ENCODE results near the gene GPC4. TPM values are rescaled to one million over a fixed set of nuclear protein-coding genes. Genes with fewer than 3 reads are reported as not detected.

GPC4 gene
- total RNA-seq, 5 donors from 2014 or later (not counting 1 experiment from before 2014, with no cell fraction given), result 0.13 to 0.44 (median 0.32) TPM; not detected in 2

- Mint-ChIP-seq H3K27ac (no peak overlapping the region), H3K36me3 (no peaks in the 10 kb centered on the region), H3K9me3 (no peaks in the 10 kb centered on the region), H3K27me3 (peaks cover 0 to 12% of the 10 kb centered on the region in 2 donors), H3K4me1 (peaks cover 0 to 4% (median 2%) of the 10 kb centered on the region in 3 donors), H3K4me3 (peak overlapping the region in 1 of 3 donors; percentile 0)
- no peaks in the 10 kb centered on the region for H3K4me1 ChIP-seq (ENCODE audit: control insufficient read depth in 1 of 2, extremely low read depth in 1 of 2, insufficient read depth in 2 of 2, low read length in 2 of 2)
- no peaks in the 10 kb centered on the region for H3K36me3 ChIP-seq (ENCODE audit: control insufficient read depth in 2 of 2, extremely low read depth in 1 of 2, insufficient read depth in 1 of 2, low read length in 1 of 2)
- no peaks in the 10 kb centered on the region for H3K27me3 ChIP-seq (replicated peaks in 1 of 2; ENCODE audit: control insufficient read depth in 2 of 2, extremely low read depth in 1 of 2, insufficient read depth in 2 of 2, low read length in 1 of 2)
- ChIA-PET POLR2A (no interaction called here), CTCF (no interaction called here)
- no peak overlapping the region for H3K27ac ChIP-seq (ENCODE audit: low read length)
- no CpG with 5 or more reads among the region's 2 CpGs for WGBS (ENCODE audit: insufficient coverage)
- H3K4me3 ChIP-seq (ENCODE audit: control insufficient read depth in 1 of 2, extremely low read depth in 1 of 2, low read length in 1 of 2), result no peak overlapping the region
- DNase-seq, result peak in 1 of 35 experiments; percentile 1
- no peaks in the 10 kb centered on the region for H3K9me3 ChIP-seq
- ATAC-seq (replicated peaks in 1 of 4), result peak in 1 of 4 experiments; percentile 64
Observed at GRCh38 chrX:133402042-133402453, 13.2 kb downstream of the GPC4 start.

GRCh38 chrX:133401536-133401935 is 13.8 kb downstream of the GPC4 start:
- DNase-seq (no peak), ATAC-seq (replicated peaks in 1 of 4) (no peak)
- Mint-ChIP-seq H3K4me1 (peaks cover 0 to 4% (median 2%) of the 10 kb centered on the region in 3 donors), H3K4me3 (no peak overlapping the region), H3K9me3 (no peaks in the 10 kb centered on the region), H3K27me3 (peaks cover 0 to 11% of the 10 kb centered on the region in 2 donors), H3K27ac (no peak overlapping the region), H3K36me3 (no peaks in the 10 kb centered on the region)
- no peak overlapping the region for H3K4me3 ChIP-seq (ENCODE audit: control insufficient read depth in 1 of 2, extremely low read depth in 1 of 2, low read length in 1 of 2)
- H3K27ac ChIP-seq (ENCODE audit: low read length), result no peak overlapping the region
- no peaks in the 10 kb centered on the region for H3K9me3 ChIP-seq
- no peaks in the 10 kb centered on the region for H3K27me3 ChIP-seq (replicated peaks in 1 of 2; ENCODE audit: control insufficient read depth in 2 of 2, extremely low read depth in 1 of 2, insufficient read depth in 2 of 2, low read length in 1 of 2)
- H3K4me1 ChIP-seq (ENCODE audit: control insufficient read depth in 1 of 2, extremely low read depth in 1 of 2, insufficient read depth in 2 of 2, low read length in 2 of 2), result no peaks in the 10 kb centered on the region
- POLR2A ChIA-PET, result no interaction called here
- WGBS (ENCODE audit: insufficient coverage), result no CpG with 5 or more reads among the region's 1 CpG
- H3K36me3 ChIP-seq (ENCODE audit: control insufficient read depth in 2 of 2, extremely low read depth in 1 of 2, insufficient read depth in 1 of 2, low read length in 1 of 2), result no peaks in the 10 kb centered on the region
- CTCF ChIA-PET, result interaction anchor here in 1 of 2 donors (0.5 kb wide), 1 partner anchor 52 kb away, joined by 3 read pairs; no protein-coding TSS in a partner anchor

GRCh38 chrX:133399411-133399810 is 15.9 kb downstream of the GPC4 start:
- H3K27me3 Mint-ChIP-seq, result peaks cover 0 to 11% of the 10 kb centered on the region in 2 donors
- DNase-seq (no peak), ATAC-seq (replicated peaks in 1 of 4) (no peak)
- Histone ChIP-seq H3K27me3 (replicated peaks in 1 of 2; ENCODE audit: control insufficient read depth in 2 of 2, extremely low read depth in 1 of 2, insufficient read depth in 2 of 2, low read length in 1 of 2) (no peaks in the 10 kb centered on the region), H3K27ac (ENCODE audit: low read length) (no peak overlapping the region), H3K4me3 (ENCODE audit: control insufficient read depth in 1 of 2, extremely low read depth in 1 of 2, low read length in 1 of 2) (no peak overlapping the region), H3K36me3 (ENCODE audit: control insufficient read depth in 2 of 2, extremely low read depth in 1 of 2, insufficient read depth in 1 of 2, low read length in 1 of 2) (no peaks in the 10 kb centered on the region), H3K4me1 (ENCODE audit: control insufficient read depth in 1 of 2, extremely low read depth in 1 of 2, insufficient read depth in 2 of 2, low read length in 2 of 2) (no peaks in the 10 kb centered on the region), H3K9me3 (no peaks in the 10 kb centered on the region)
- ChIA-PET POLR2A (no interaction called here), CTCF (no interaction called here)
- H3K27ac Mint-ChIP-seq, result no peak overlapping the region
- WGBS (ENCODE audit: insufficient coverage), result no CpG with 5 or more reads among the region's 3 CpGs
- H3K4me3 Mint-ChIP-seq, result no peak overlapping the region
- H3K4me1 Mint-ChIP-seq, result peaks cover 0 to 4% (median 2%) of the 10 kb centered on the region in 3 donors
- no peaks in the 10 kb centered on the region for H3K9me3 Mint-ChIP-seq
- no peaks in the 10 kb centered on the region for H3K36me3 Mint-ChIP-seq

- no peaks in the 10 kb centered on the region for H3K36me3 Mint-ChIP-seq
- H3K4me1 Mint-ChIP-seq, result no peaks in the 10 kb centered on the region
- Histone ChIP-seq H3K27ac (ENCODE audit: low read length) (no peak overlapping the region), H3K9me3 (no peaks in the 10 kb centered on the region), H3K27me3 (replicated peaks in 1 of 2; ENCODE audit: control insufficient read depth in 2 of 2, extremely low read depth in 1 of 2, insufficient read depth in 2 of 2, low read length in 1 of 2) (no peaks in the 10 kb centered on the region), H3K4me1 (ENCODE audit: control insufficient read depth in 1 of 2, extremely low read depth in 1 of 2, insufficient read depth in 2 of 2, low read length in 2 of 2) (peaks cover 0 to 2% of the 10 kb centered on the region in 2 experiments), H3K4me3 (ENCODE audit: control insufficient read depth in 1 of 2, extremely low read depth in 1 of 2, low read length in 1 of 2) (no peak overlapping the region), H3K36me3 (ENCODE audit: control insufficient read depth in 2 of 2, extremely low read depth in 1 of 2, insufficient read depth in 1 of 2, low read length in 1 of 2) (no peaks in the 10 kb centered on the region)
- H3K27me3 Mint-ChIP-seq, result peaks cover 0 to 31% of the 10 kb centered on the region in 2 donors
- H3K9me3 Mint-ChIP-seq, result no peaks in the 10 kb centered on the region
- POLR2A ChIA-PET, result no interaction called here
- no peak for DNase-seq
- no peak for ATAC-seq (replicated peaks in 1 of 4)
- no CpG with 5 or more reads among the region's 2 CpGs for WGBS (ENCODE audit: insufficient coverage)
- H3K4me3 Mint-ChIP-seq, result no peak overlapping the region
- H3K27ac Mint-ChIP-seq, result no peak overlapping the region
- CTCF ChIA-PET, result no interaction called here
Observed at GRCh38 chrX:133394765-133395164, 20.5 kb downstream of the GPC4 start.

GRCh38 chrX:133392671-133393070 is 22.6 kb downstream of the GPC4 start:
- no peak overlapping the region for H3K27ac ChIP-seq (ENCODE audit: low read length)
- H3K36me3 Mint-ChIP-seq, result no peaks in the 10 kb centered on the region
- H3K9me3 ChIP-seq, result no peaks in the 10 kb centered on the region
- ChIA-PET CTCF (no interaction called here), POLR2A (interaction anchor here in 1 of 2 donors (0.7 kb wide), 1 partner anchor 652 kb away, joined by 5 read pairs; no protein-coding TSS in a partner anchor)
- no peaks in the 10 kb centered on the region for H3K9me3 Mint-ChIP-seq
- no peaks in the 10 kb centered on the region for H3K4me1 Mint-ChIP-seq
- H3K36me3 ChIP-seq (ENCODE audit: control insufficient read depth in 2 of 2, extremely low read depth in 1 of 2, insufficient read depth in 1 of 2, low read length in 1 of 2), result no peaks in the 10 kb centered on the region
- peaks cover 0 to 39% of the 10 kb centered on the region in 2 donors for H3K27me3 Mint-ChIP-seq
- H3K4me3 ChIP-seq (ENCODE audit: control insufficient read depth in 1 of 2, extremely low read depth in 1 of 2, low read length in 1 of 2), result no peak overlapping the region
- H3K27ac Mint-ChIP-seq, result no peak overlapping the region
- H3K4me1 ChIP-seq (ENCODE audit: control insufficient read depth in 1 of 2, extremely low read depth in 1 of 2, insufficient read depth in 2 of 2, low read length in 2 of 2), result peaks cover 0 to 2% of the 10 kb centered on the region in 2 experiments
- H3K4me3 Mint-ChIP-seq, result no peak overlapping the region
- ATAC-seq (replicated peaks in 1 of 4), result no peak
- no peaks in the 10 kb centered on the region for H3K27me3 ChIP-seq (replicated peaks in 1 of 2; ENCODE audit: control insufficient read depth in 2 of 2, extremely low read depth in 1 of 2, insufficient read depth in 2 of 2, low read length in 1 of 2)
- no CpG with 5 or more reads among the region's 8 CpGs for WGBS (ENCODE audit: insufficient coverage)
- DNase-seq, result no peak

- no peaks in the 10 kb centered on the region for H3K36me3 ChIP-seq (ENCODE audit: control insufficient read depth in 2 of 2, extremely low read depth in 1 of 2, insufficient read depth in 1 of 2, low read length in 1 of 2)
- H3K27ac ChIP-seq (ENCODE audit: low read length), result no peak overlapping the region
- no peak overlapping the region for H3K27ac Mint-ChIP-seq
- H3K4me1 Mint-ChIP-seq, result no peaks in the 10 kb centered on the region
- ChIA-PET POLR2A (no interaction called here), CTCF (interaction anchor here in 1 of 2 donors (0.6 kb wide), 1 partner anchor 12 kb away, joined by 3 read pairs; no protein-coding TSS in a partner anchor)
- ATAC-seq (replicated peaks in 1 of 4) (no peak), DNase-seq (no peak)
- no CpG with 5 or more reads among the region's 3 CpGs for WGBS (ENCODE audit: insufficient coverage)
- no peak overlapping the region for H3K4me3 Mint-ChIP-seq
- H3K4me3 ChIP-seq (ENCODE audit: control insufficient read depth in 1 of 2, extremely low read depth in 1 of 2, low read length in 1 of 2), result no peak overlapping the region
- no peaks in the 10 kb centered on the region for H3K9me3 ChIP-seq
- H3K27me3 ChIP-seq (replicated peaks in 1 of 2; ENCODE audit: control insufficient read depth in 2 of 2, extremely low read depth in 1 of 2, insufficient read depth in 2 of 2, low read length in 1 of 2), result no peaks in the 10 kb centered on the region
- H3K27me3 Mint-ChIP-seq, result peaks cover 0 to 45% of the 10 kb centered on the region in 2 donors
- peaks cover 0 to 2% of the 10 kb centered on the region in 2 experiments for H3K4me1 ChIP-seq (ENCODE audit: control insufficient read depth in 1 of 2, extremely low read depth in 1 of 2, insufficient read depth in 2 of 2, low read length in 2 of 2)
- H3K9me3 Mint-ChIP-seq, result no peaks in the 10 kb centered on the region
- no peaks in the 10 kb centered on the region for H3K36me3 Mint-ChIP-seq
Observed at GRCh38 chrX:133391111-133391510, 24.2 kb downstream of the GPC4 start.

GRCh38 chrX:133390676-133391075 is 24.6 kb downstream of the GPC4 start:
- ATAC-seq (replicated peaks in 1 of 4) (no peak), DNase-seq (no peak)
- no peak overlapping the region for H3K4me3 ChIP-seq (ENCODE audit: control insufficient read depth in 1 of 2, extremely low read depth in 1 of 2, low read length in 1 of 2)
- no peaks in the 10 kb centered on the region for H3K36me3 ChIP-seq (ENCODE audit: control insufficient read depth in 2 of 2, extremely low read depth in 1 of 2, insufficient read depth in 1 of 2, low read length in 1 of 2)
- Mint-ChIP-seq H3K36me3 (no peaks in the 10 kb centered on the region), H3K27ac (no peak overlapping the region), H3K27me3 (peaks cover 0 to 45% of the 10 kb centered on the region in 2 donors), H3K4me3 (no peak overlapping the region), H3K4me1 (no peaks in the 10 kb centered on the region), H3K9me3 (no peaks in the 10 kb centered on the region)
- ChIA-PET CTCF (no interaction called here), POLR2A (no interaction called here)
- H3K27ac ChIP-seq (ENCODE audit: low read length), result no peak overlapping the region
- no peaks in the 10 kb centered on the region for H3K27me3 ChIP-seq (replicated peaks in 1 of 2; ENCODE audit: control insufficient read depth in 2 of 2, extremely low read depth in 1 of 2, insufficient read depth in 2 of 2, low read length in 1 of 2)
- no peaks in the 10 kb centered on the region for H3K9me3 ChIP-seq
- H3K4me1 ChIP-seq (ENCODE audit: control insufficient read depth in 1 of 2, extremely low read depth in 1 of 2, insufficient read depth in 2 of 2, low read length in 2 of 2), result peaks cover 0 to 2% of the 10 kb centered on the region in 2 experiments
- 100% methylated on average over 1 of the region's 5 CpGs for WGBS (ENCODE audit: insufficient coverage)

Data from T-cell (primary cell).